ENCODE results near the gene RNASEL. TPM values are rescaled to one million over a fixed set of nuclear protein-coding genes. Genes with fewer than 3 reads are reported as not detected.

The RNASEL gene
- total RNA-seq, 1 donor from 2014 or later: 4.2 TPM

DNA sequence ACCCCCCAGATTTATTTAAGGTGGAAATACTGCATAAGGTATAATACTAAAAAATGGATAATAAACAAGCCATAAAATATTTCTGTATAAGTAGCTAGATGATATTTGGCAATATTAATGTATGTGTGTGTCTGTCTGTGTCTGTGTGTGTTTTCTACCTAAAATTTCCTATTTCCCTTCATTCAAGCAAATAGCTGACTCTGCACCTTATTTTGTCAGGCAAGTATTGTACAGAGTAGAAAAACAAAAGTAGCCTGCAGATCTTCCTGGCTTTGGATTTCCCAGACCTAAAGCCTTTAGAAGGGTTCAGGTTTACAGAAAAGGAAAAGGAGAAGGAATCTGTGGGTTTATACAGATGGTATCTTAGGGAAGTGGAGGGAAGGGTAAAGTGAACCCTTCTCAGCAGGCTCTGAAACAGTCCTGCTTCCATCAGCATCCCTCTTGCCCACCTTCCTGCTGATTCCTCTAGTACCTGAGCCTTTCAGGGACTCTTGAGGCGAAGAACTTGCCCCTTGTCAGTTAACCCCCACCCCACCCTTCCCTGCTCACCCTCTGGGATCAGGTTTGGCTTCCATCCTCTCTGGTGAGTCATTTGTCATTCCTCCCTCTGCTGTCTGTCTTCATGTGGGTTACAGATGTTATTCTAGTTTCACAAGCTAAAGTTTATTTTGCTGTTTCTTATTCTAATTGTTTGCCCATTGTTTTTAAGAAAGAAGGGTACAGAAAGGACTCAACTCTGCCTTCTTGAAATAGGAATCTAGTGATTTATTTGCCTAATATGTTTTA lies 36.9 kb upstream of the RNASEL start:
- no peak overlapping the region for H3K27ac Mint-ChIP-seq
- no peaks in the 10 kb centered on the region for H3K9me3 Mint-ChIP-seq
- no peak overlapping the region for H3K4me3 Mint-ChIP-seq

DNA sequence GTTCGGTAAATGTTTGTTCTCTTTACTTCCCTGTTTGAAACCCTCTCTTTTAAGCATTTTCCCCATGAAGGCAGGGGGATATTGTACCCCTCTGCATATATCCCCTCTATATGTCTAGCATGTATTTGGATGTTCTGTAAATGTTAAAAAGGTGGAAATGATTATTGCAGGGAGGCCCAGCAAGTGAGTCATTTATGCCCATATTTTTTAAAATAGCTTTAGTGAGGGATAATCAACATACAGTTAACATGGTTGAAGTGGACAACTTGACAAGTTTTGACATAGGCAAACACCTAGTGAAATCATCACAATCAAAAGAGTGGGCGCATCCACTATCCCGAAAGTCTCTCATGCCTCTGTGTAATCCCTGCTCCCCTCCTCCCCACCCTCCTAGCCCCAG lies 36.0 kb upstream of the RNASEL start:
- H3K27ac Mint-ChIP-seq: no peak overlapping the region
- no peak for DNase-seq (ENCODE audit: extremely low spot score, unreplicated experiment)
- TF ChIP-seq, protein P1, sequence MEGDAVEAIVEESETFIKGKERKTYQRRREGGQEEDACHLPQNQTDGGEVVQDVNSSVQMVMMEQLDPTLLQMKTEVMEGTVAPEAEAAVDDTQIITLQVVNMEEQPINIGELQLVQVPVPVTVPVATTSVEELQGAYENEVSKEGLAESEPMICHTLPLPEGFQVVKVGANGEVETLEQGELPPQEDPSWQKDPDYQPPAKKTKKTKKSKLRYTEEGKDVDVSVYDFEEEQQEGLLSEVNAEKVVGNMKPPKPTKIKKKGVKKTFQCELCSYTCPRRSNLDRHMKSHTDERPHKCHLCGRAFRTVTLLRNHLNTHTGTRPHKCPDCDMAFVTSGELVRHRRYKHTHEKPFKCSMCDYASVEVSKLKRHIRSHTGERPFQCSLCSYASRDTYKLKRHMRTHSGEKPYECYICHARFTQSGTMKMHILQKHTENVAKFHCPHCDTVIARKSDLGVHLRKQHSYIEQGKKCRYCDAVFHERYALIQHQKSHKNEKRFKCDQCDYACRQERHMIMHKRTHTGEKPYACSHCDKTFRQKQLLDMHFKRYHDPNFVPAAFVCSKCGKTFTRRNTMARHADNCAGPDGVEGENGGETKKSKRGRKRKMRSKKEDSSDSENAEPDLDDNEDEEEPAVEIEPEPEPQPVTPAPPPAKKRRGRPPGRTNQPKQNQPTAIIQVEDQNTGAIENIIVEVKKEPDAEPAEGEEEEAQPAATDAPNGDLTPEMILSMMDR (conservative IDR thresholded peaks at IDR 0.05): no peak
- peaks cover 3% of the 10 kb centered on the region for H3K27me3 Mint-ChIP-seq
- peaks cover 42% of the 10 kb centered on the region for H3K4me1 Mint-ChIP-seq (ENCODE audit: unreplicated experiment)
- H3K4me3 Mint-ChIP-seq: no peak overlapping the region
- no peaks in the 10 kb centered on the region for H3K9me3 Mint-ChIP-seq
- no peaks in the 10 kb centered on the region for H3K36me3 Mint-ChIP-seq

More for the DNA sequence above, 36.9 kb upstream of the RNASEL start:
- Mint-ChIP-seq H3K27me3 (peaks cover 3% of the 10 kb centered on the region), H3K36me3 (no peaks in the 10 kb centered on the region), H3K4me1 (ENCODE audit: unreplicated experiment) (peaks cover 44% of the 10 kb centered on the region)
- TF ChIP-seq, protein P1 (conservative IDR thresholded peaks at IDR 0.05): no peak
- no peak for DNase-seq (ENCODE audit: extremely low spot score, unreplicated experiment)

DNA sequence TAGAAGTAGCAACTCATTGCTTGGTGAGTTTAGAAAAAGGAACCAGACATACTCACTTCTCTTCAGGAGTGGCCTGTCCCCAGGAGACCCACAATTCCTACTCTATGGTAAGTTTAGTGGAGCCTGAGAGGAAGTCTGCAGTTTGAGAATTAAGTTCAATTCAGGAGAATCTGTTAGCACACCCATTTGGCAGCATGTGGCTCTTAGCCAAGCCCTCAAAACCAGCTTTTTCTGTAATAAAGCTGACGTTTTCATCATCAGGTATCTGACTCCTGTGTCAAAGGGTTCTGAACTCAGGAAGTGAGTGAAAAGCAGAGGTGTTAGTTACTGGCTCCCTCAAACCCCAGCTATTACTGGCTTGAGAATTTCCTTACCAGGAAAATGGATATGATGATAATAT lies 35.5 kb upstream of the RNASEL start:
- Mint-ChIP-seq H3K9me3 (no peaks in the 10 kb centered on the region), H3K27ac (no peak overlapping the region), H3K4me1 (ENCODE audit: unreplicated experiment) (peaks cover 38% of the 10 kb centered on the region), H3K4me3 (no peak overlapping the region), H3K36me3 (no peaks in the 10 kb centered on the region), H3K27me3 (peaks cover 3% of the 10 kb centered on the region)
- no peak for DNase-seq (ENCODE audit: extremely low spot score, unreplicated experiment)
- TF ChIP-seq, protein P1 (conservative IDR thresholded peaks at IDR 0.05): no peak

DNA sequence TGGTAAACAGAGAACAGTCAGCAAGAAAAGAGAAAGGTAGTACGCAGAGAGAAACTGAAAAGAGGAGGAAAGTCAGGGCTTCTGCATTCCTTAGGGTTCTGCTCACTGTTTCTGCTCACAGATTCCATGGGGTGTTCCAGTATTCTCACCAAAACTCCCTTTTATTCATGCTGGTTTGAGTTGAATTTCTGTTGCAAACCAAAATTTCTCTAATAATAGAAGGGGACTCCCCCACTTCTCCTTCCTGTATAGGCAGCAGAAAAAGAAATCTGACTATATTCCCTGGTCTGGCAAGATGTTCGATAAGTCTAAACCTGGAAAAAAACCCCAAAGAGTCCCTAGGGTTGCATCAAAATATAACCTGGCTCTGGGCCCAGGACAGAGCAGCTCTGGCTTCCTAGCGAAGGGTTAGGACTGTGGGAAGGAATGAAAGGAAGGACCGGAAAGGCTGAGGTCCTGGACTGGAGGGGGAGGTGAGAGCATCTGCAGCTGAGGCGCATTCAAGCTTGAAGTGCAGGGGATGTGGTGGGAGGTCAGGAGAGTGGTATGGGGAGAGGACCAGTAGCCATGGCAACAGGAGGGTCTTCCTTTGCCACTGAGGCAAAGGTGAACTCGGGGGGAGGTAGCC lies 34.0 kb upstream of the RNASEL start:
- DNase-seq (ENCODE audit: extremely low spot score, unreplicated experiment): no peak
- H3K4me3 Mint-ChIP-seq: no peak overlapping the region
- H3K4me1 Mint-ChIP-seq (ENCODE audit: unreplicated experiment): peaks cover 34% of the 10 kb centered on the region
- no peak overlapping the region for H3K27ac Mint-ChIP-seq
- TF ChIP-seq, protein P1 (conservative IDR thresholded peaks at IDR 0.05): no peak
- no peaks in the 10 kb centered on the region for H3K36me3 Mint-ChIP-seq
- H3K9me3 Mint-ChIP-seq: peaks cover 5% of the 10 kb centered on the region
- peaks cover 15% of the 10 kb centered on the region for H3K27me3 Mint-ChIP-seq

DNA sequence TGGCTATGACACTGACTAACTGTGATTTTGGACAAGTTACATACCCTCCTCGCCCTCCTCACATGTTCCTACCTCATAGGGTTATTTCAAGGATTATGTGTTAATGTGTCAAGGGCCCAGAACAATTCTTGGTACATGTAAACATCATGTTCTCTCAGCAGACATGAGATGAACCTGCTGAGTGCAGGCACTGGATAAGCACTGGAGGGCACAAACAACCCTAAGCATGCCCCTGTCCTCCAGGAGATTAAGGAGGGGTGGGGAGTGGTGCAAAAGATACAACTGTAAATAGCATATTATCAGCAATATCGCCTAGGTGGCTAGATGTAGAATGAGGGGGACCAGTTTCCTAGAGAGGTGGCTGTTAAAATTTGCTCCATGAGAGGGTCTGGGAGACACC lies 32.9 kb upstream of the RNASEL start:
- H3K4me3 Mint-ChIP-seq: no peak overlapping the region
- peaks cover 43% of the 10 kb centered on the region for H3K4me1 Mint-ChIP-seq (ENCODE audit: unreplicated experiment)
- H3K36me3 Mint-ChIP-seq: no peaks in the 10 kb centered on the region
- peaks cover 5% of the 10 kb centered on the region for H3K9me3 Mint-ChIP-seq
- TF ChIP-seq, protein P1 (conservative IDR thresholded peaks at IDR 0.05): no peak
- H3K27me3 Mint-ChIP-seq: peaks cover 23% of the 10 kb centered on the region
- H3K27ac Mint-ChIP-seq: no peak overlapping the region
- DNase-seq (ENCODE audit: extremely low spot score, unreplicated experiment): no peak

All from type B pancreatic cell (in vitro differentiated cells).